Psoas muscle (tissue), 8 donors: ENCODE results near the gene RNMT. TPM values are rescaled to one million over a fixed set of nuclear protein-coding genes. Genes with fewer than 3 reads are reported as not detected.

ENCODE experiments used
- ATAC-seq, 4 donors: fragments of 200-7000 bp; cut with Tn5 transposase; one replicate each; pipeline ENCODE4 v1.9.1; 2020; ENCODE audit warnings: moderate library complexity in 3 of 4, mild to moderate bottlenecking in 2 of 4
- DNase-seq, 2 donors: peaks; one replicate each; pipeline ENCODE4 v3.0.0-alpha.2; 2020
- H3K27ac ChIP-seq: fragments of 200-600 bp; one replicate; pipeline ENCODE4 v1.8.0; 2022
- H3K27me3 ChIP-seq, 3 donors: fragments of 200-600 bp in 1 of 3; one replicate each; pipeline versions ENCODE4 v1.6.1 to v1.8.0; 2013 to 2022; ENCODE audit warnings: low read length in 2 of 3, mild to moderate bottlenecking in 2 of 3, moderate library complexity in 1 of 3; ENCODE audit not compliant: insufficient read depth in 3 of 3
- H3K36me3 ChIP-seq, 2 donors: fragments of 200-600 bp in 1 of 2; one replicate each; pipeline versions ENCODE4 v1.6.1 to v1.8.0; 2013 to 2022; ENCODE audit warnings: low read depth in 1 of 2, mild to moderate bottlenecking in 1 of 2, moderate library complexity in 1 of 2; ENCODE audit not compliant: insufficient read depth in 1 of 2
- H3K4me1 ChIP-seq: fragments of 200-600 bp; one replicate; pipeline ENCODE4 v1.8.0; 2022
- H3K4me3 ChIP-seq: fragments of 200-600 bp; one replicate; pipeline ENCODE4 v1.8.0; 2022; ENCODE audit warnings: mild to moderate bottlenecking
- H3K9me3 ChIP-seq: fragments of 200-600 bp; one replicate; pipeline ENCODE4 v1.8.0; 2022
- CTCF ChIP-seq: fragments of 200-600 bp; IDR thresholded peaks from one replicate; pipeline ENCODE4 v1.8.0; 2022; ENCODE audit warnings: antibody characterized with exemption
- WGBS, 3 donors: extraction: QIAGEN DNeasy Blood & Tissue Kit; methylation state at CpG; one replicate each; pipeline versions ENCODE4 v1.1.6 to v1.1.7; 2013; 5-methylcytosine and 5-hydroxymethylcytosine counted together
- intact Hi-C, 2 donors: fragments of 100-400 bp; cut with DNase I; formaldehyde crosslinking; loops; one replicate each; pipeline versions ENCODE4 v1.11.0 to v1.14.2; 2022
- polyA plus RNA-seq, 3 donors: library from polyadenylated mRNA; stranded (reverse); fragments of 200-250 nt; gene quantifications; one replicate each; pipeline ENCODE4 v1.2.3, GENCODE V29; 2013
- total RNA-seq, 4 donors: library from RNA; stranded (reverse); fragmentation: NEBNext Ultra II Directional in 2 of 4; extraction: Animal tissue kit (Norgen Biotek cat#: 25700) in 2 of 4; gene quantifications; one replicate each; pipeline versions ENCODE4 v1.2.1 to v1.2.4, GENCODE V29; 2021 to 2023
- donor health status: healthy with polysubstance abuse.
- donor health status: DM: no; HTN: no; CAD: no; lungs with moderate emphysema.
- donor health status: Bipolar disorder and iron deficiency.
- donor health status: healthy.
- donor health status: DM: yes; HTN: yes; CAD: no.
- donor health status: DM: no; HTN: no; CAD: no.
- donor health status: DM: no; HTN: no; CAD: no.
- donor health status: DM: yes; HTN: yes; CAD: no.

Gene RNMT
- total and polyA plus RNA-seq, 7 donors: 15.0 to 29.2 (median 22.1) TPM

GRCh38 chr18:13703899-13704298 lies 22.6 kb upstream of the RNMT start:
- Histone ChIP-seq H3K9me3 (peaks cover 19% of the 10 kb centered on the region), H3K36me3 (no peaks in the 10 kb centered on the region), H3K27me3 (no peaks in the 10 kb centered on the region), H3K4me1 (no peaks in the 10 kb centered on the region), H3K4me3 (no peak overlapping the region), H3K27ac (no peak overlapping the region)
- 95 to 100% (median 98%) methylated on average over 1 of the region's 1 CpG for WGBS, 3 donors
- TF ChIP-seq CTCF: no peak
- ATAC-seq (no peak), DNase-seq (no peak)
- intact Hi-C loops: no loop called here

GRCh38 chr18:13710414-13710831 lies 16.1 kb upstream of the RNMT start:
- Histone ChIP-seq H3K27me3 (no peaks in the 10 kb centered on the region), H3K36me3 (no peaks in the 10 kb centered on the region), H3K4me3 (no peak overlapping the region), H3K9me3 (no peaks in the 10 kb centered on the region), H3K4me1 (peaks cover 9% of the 10 kb centered on the region), H3K27ac (no peak overlapping the region)
- no peak for TF ChIP-seq CTCF
- ATAC-seq (no peak), DNase-seq (no peak)
- intact Hi-C loops: no loop called here
- WGBS, 3 donors: 83 to 87% (median 85%) methylated on average over 6 of the region's 6 CpGs

- no peak for ATAC-seq
- Histone ChIP-seq H3K27me3 (no peaks in the 10 kb centered on the region), H3K9me3 (no peaks in the 10 kb centered on the region), H3K4me3 (no peak overlapping the region), H3K4me1 (peaks cover 9% of the 10 kb centered on the region), H3K36me3 (no peaks in the 10 kb centered on the region), H3K27ac (no peak overlapping the region)
- no peak for DNase-seq
- WGBS, 3 donors: 82 to 84% (median 84%) methylated on average over 8 of the region's 8 CpGs
- intact Hi-C loops: no loop called here
- TF ChIP-seq CTCF: no peak
These were observed 13.9 kb upstream of the RNMT start for GRCh38 chr18:13712400-13713131.

GRCh38 chr18:13713455-13714055 lies 12.9 kb upstream of the RNMT start:
- DNase-seq: no peak
- Histone ChIP-seq H3K27ac (no peak overlapping the region), H3K4me3 (no peak overlapping the region), H3K27me3 (no peaks in the 10 kb centered on the region), H3K9me3 (no peaks in the 10 kb centered on the region), H3K36me3 (no peaks in the 10 kb centered on the region), H3K4me1 (peaks cover 9% of the 10 kb centered on the region)
- intact Hi-C loops: no loop called here
- ATAC-seq: no peak
- no peak for TF ChIP-seq CTCF
- WGBS, 3 donors: 68 to 71% (median 69%) methylated on average over 8 of the region's 8 CpGs
